BLaER1 (cell line): ENCODE measurements around the gene MPZL3.

Experiments
- H3K27ac ChIP-seq: shearing (Covaris generic); formaldehyde crosslinking; 2 replicates; pipeline ENCODE4 v1.8.1; 2022
- H3K27me3 ChIP-seq: shearing (Covaris generic); formaldehyde crosslinking; 2 replicates; pipeline ENCODE4 v1.8.1; 2022
- H3K36me3 ChIP-seq: shearing (Covaris generic); formaldehyde crosslinking; 2 replicates; pipeline ENCODE4 v1.8.1; 2022
- H3K4me1 ChIP-seq: shearing (Covaris generic); formaldehyde crosslinking; 2 replicates; pipeline ENCODE4 v1.8.1; 2022
- H3K4me2 ChIP-seq: shearing (Covaris generic); formaldehyde crosslinking; 2 replicates; pipeline ENCODE4 v1.8.1; 2022
- H3K4me3 ChIP-seq: shearing (Covaris generic); formaldehyde crosslinking; 2 replicates; pipeline ENCODE4 v1.8.1; 2022
- H3K9ac ChIP-seq: shearing (Covaris generic); formaldehyde crosslinking; 2 replicates; pipeline ENCODE4 v1.8.1; 2022
- H3K9me3 ChIP-seq: shearing (Covaris generic); formaldehyde crosslinking; 2 replicates; pipeline ENCODE4 v1.8.1; 2022
- H4K20me1 ChIP-seq: shearing (Covaris generic); formaldehyde crosslinking; 2 replicates; pipeline ENCODE4 v1.8.1; 2022
- Cebpa-rat ChIP-seq: shearing (Covaris generic); IDR thresholded peaks from 2 replicates; pipeline ENCODE4 v1.8.1; 2022

The MPZL3 gene

GRCh38 chr11:118224511-118225188 is 27.5 kb downstream of the MPZL3 start, which contains the start of gene JAML:
Gene JAML, minus strand, starts transcription at chr11:118225011. Its CDS starts 10,145 bp downstream, at chr11:118214866.
- Histone ChIP-seq H3K4me3 (no peak within 1 kb of the TSS), H3K36me3 (no peaks in the 10 kb centered on the region), H3K27ac (0 out of 2 replicates have a peak within 1 kb of the TSS, but pooled peaks have one; percentile 25), H4K20me1 (no peaks in the 10 kb centered on the region), H3K9ac (peak within 1 kb of the TSS; percentile 44; the same call in 1 of the 2 replicates), H3K9me3 (no peaks in the 10 kb centered on the region), H3K4me2 (peak within 1 kb of the TSS; percentile 60), H3K27me3 (no peaks in the 10 kb centered on the region), H3K4me1 (peaks cover 53% of the 10 kb centered on the region)
- 0 out of 2 replicates have a peak, but pooled peaks have one; percentile 12 for TF ChIP-seq Cebpa-rat

- Histone ChIP-seq H3K9ac (no peak overlapping the region), H3K27me3 (no peaks in the 10 kb centered on the region), H3K36me3 (no peaks in the 10 kb centered on the region), H3K27ac (0 out of 2 replicates have a peak overlapping the region, but pooled peaks have one; percentile 25), H3K4me2 (peak overlapping the region; percentile 60), H3K9me3 (no peaks in the 10 kb centered on the region), H3K4me1 (peaks cover 46% of the 10 kb centered on the region), H3K4me3 (no peak overlapping the region), H4K20me1 (no peaks in the 10 kb centered on the region)
- TF ChIP-seq Cebpa-rat = no peak
These were observed 28.2 kb downstream of the MPZL3 start for GRCh38 chr11:118223992-118224391.

- Histone ChIP-seq H3K4me1 (peaks cover 42% of the 10 kb centered on the region), H3K36me3 (no peaks in the 10 kb centered on the region), H3K9ac (no peak overlapping the region), H3K4me3 (no peak overlapping the region), H3K27me3 (no peaks in the 10 kb centered on the region), H3K27ac (no peak overlapping the region), H4K20me1 (no peaks in the 10 kb centered on the region), H3K9me3 (no peaks in the 10 kb centered on the region), H3K4me2 (peak overlapping the region; percentile 60)
- TF ChIP-seq Cebpa-rat = no peak
These were observed 28.6 kb downstream of the MPZL3 start for GRCh38 chr11:118223570-118223969.

- no peaks in the 10 kb centered on the region for H3K9me3 ChIP-seq
- TF ChIP-seq Cebpa-rat = no peak
- no peaks in the 10 kb centered on the region for H4K20me1 ChIP-seq
- H3K27me3 ChIP-seq = no peaks in the 10 kb centered on the region
- H3K4me3 ChIP-seq = no peak overlapping the region
- H3K36me3 ChIP-seq = no peaks in the 10 kb centered on the region
- no peak overlapping the region for H3K9ac ChIP-seq
- peaks cover 32% of the 10 kb centered on the region for H3K4me1 ChIP-seq
- no peak overlapping the region for H3K27ac ChIP-seq
- no peak overlapping the region for H3K4me2 ChIP-seq
These were observed 29.7 kb downstream of the MPZL3 start for GRCh38 chr11:118222437-118222836.

GRCh38 chr11:118221419-118221818 is 30.7 kb downstream of the MPZL3 start:
- no peaks in the 10 kb centered on the region for H3K27me3 ChIP-seq
- H3K9me3 ChIP-seq = no peaks in the 10 kb centered on the region
- no peaks in the 10 kb centered on the region for H4K20me1 ChIP-seq
- no peak overlapping the region for H3K9ac ChIP-seq
- H3K4me1 ChIP-seq = peaks cover 33% of the 10 kb centered on the region
- H3K36me3 ChIP-seq = no peaks in the 10 kb centered on the region
- H3K4me2 ChIP-seq = no peak overlapping the region
- no peak overlapping the region for H3K4me3 ChIP-seq
- no peak overlapping the region for H3K27ac ChIP-seq
- TF ChIP-seq Cebpa-rat = no peak

- Histone ChIP-seq H3K9ac (no peak overlapping the region), H3K4me1 (peaks cover 37% of the 10 kb centered on the region), H3K27me3 (no peaks in the 10 kb centered on the region), H3K27ac (no peak overlapping the region), H3K4me2 (no peak overlapping the region), H3K4me3 (no peak overlapping the region), H3K9me3 (no peaks in the 10 kb centered on the region), H3K36me3 (no peaks in the 10 kb centered on the region), H4K20me1 (no peaks in the 10 kb centered on the region)
- TF ChIP-seq Cebpa-rat = no peak
These were observed 32.4 kb downstream of the MPZL3 start for GRCh38 chr11:118219732-118220131.

- Histone ChIP-seq H3K9ac (no peak overlapping the region), H3K36me3 (no peaks in the 10 kb centered on the region), H3K4me3 (no peak overlapping the region), H3K27ac (no peak overlapping the region), H3K4me1 (peaks cover 37% of the 10 kb centered on the region), H3K9me3 (no peaks in the 10 kb centered on the region), H4K20me1 (no peaks in the 10 kb centered on the region), H3K27me3 (no peaks in the 10 kb centered on the region), H3K4me2 (no peak overlapping the region)
- TF ChIP-seq Cebpa-rat = no peak
These were observed 32.9 kb downstream of the MPZL3 start for GRCh38 chr11:118219244-118219643.

- TF ChIP-seq Cebpa-rat = no peak
- no peak overlapping the region for H3K4me3 ChIP-seq
- H4K20me1 ChIP-seq = no peaks in the 10 kb centered on the region
- H3K4me1 ChIP-seq = peaks cover 42% of the 10 kb centered on the region
- H3K4me2 ChIP-seq = no peak overlapping the region
- no peak overlapping the region for H3K27ac ChIP-seq
- no peaks in the 10 kb centered on the region for H3K9me3 ChIP-seq
- H3K27me3 ChIP-seq = no peaks in the 10 kb centered on the region
- no peak overlapping the region for H3K9ac ChIP-seq
- H3K36me3 ChIP-seq = no peaks in the 10 kb centered on the region
These were observed 34.6 kb downstream of the MPZL3 start for GRCh38 chr11:118217575-118217974.

- no peaks in the 10 kb centered on the region for H3K27me3 ChIP-seq
These were observed 35.3 kb downstream of the MPZL3 start for GRCh38 chr11:118216621-118217481.

GRCh38 chr11:118215765-118216164 is 36.4 kb downstream of the MPZL3 start:
- Histone ChIP-seq H4K20me1 (no peaks in the 10 kb centered on the region), H3K36me3 (no peaks in the 10 kb centered on the region), H3K27ac (no peak overlapping the region), H3K4me1 (peaks cover 42% of the 10 kb centered on the region), H3K9me3 (no peaks in the 10 kb centered on the region), H3K4me3 (no peak overlapping the region), H3K4me2 (peak overlapping the region; percentile 71; the same call in 1 of the 2 replicates), H3K27me3 (no peaks in the 10 kb centered on the region), H3K9ac (no peak overlapping the region)
- TF ChIP-seq Cebpa-rat = no peak

More at GRCh38 chr11:118216621-118217481, 35.3 kb downstream of the MPZL3 start:
- H3K9me3 ChIP-seq = no peaks in the 10 kb centered on the region
- peaks cover 42% of the 10 kb centered on the region for H3K4me1 ChIP-seq
- H3K4me3 ChIP-seq = no peak overlapping the region
- H3K27ac ChIP-seq = no peak overlapping the region
- H3K36me3 ChIP-seq = no peaks in the 10 kb centered on the region
- no peak for TF ChIP-seq Cebpa-rat
- no peak overlapping the region for H3K9ac ChIP-seq
- H3K4me2 ChIP-seq = peak overlapping the region; percentile 37
- H4K20me1 ChIP-seq = no peaks in the 10 kb centered on the region
